NCI-H2196 (cell line): Measurements from ENCODE around the gene TMEM89.

Experiments
- DNase-seq: peaks from one replicate; lab custom pipeline; 2025; ENCODE audit not compliant: unreplicated experiment; lab: John Stamatoyannopoulos, UW

The TMEM89 gene

GRCh38 chr3:48591886-48592518 lies 29.6 kb downstream of the TMEM89 start:
- no peak for DNase-seq

GRCh38 chr3:48591436-48591835 lies 30.1 kb downstream of the TMEM89 start:
- no peak for DNase-seq

- no peak for DNase-seq
Observed at GRCh38 chr3:48588230-48588629, 33.3 kb downstream of the TMEM89 start.

- DNase-seq = no peak
Observed at GRCh38 chr3:48587686-48588085, 33.9 kb downstream of the TMEM89 start.

- no peak for DNase-seq
Observed at GRCh38 chr3:48585411-48585810, 36.2 kb downstream of the TMEM89 start.

- DNase-seq = no peak
Observed at GRCh38 chr3:48584836-48585235, 36.7 kb downstream of the TMEM89 start.

- DNase-seq = no peak
Observed at GRCh38 chr3:48581621-48582481, 39.7 kb downstream of the TMEM89 start.

- no peak for DNase-seq
Observed at GRCh38 chr3:48576647-48577046, 44.9 kb downstream of the TMEM89 start.

GRCh38 chr3:48575366-48575765 lies 46.2 kb downstream of the TMEM89 start:
- DNase-seq = no peak

- DNase-seq = no peak
Observed at GRCh38 chr3:48573973-48574585, 47.5 kb downstream of the TMEM89 start.

- no peak for DNase-seq
Observed at GRCh38 chr3:48572517-48572916, 49.1 kb downstream of the TMEM89 start.

GRCh38 chr3:48571938-48572337 lies 49.6 kb downstream of the TMEM89 start:
- DNase-seq = no peak
